PFSK-1 (cell line): ENCODE data around the gene NCLN.

Experiments
- FOXP2 ChIP-seq: optimal IDR thresholded peaks from 2 replicates; pipeline ENCODE3; 2011; ENCODE audit warnings: borderline replicate concordance, control low read depth, inconsistent platforms; ENCODE audit not compliant: insufficient read depth; ENCODE audit errors: extremely low read length, extremely low read depth
- POLR2AphosphoS5 ChIP-seq: IDR thresholded peaks from 2 replicates; pipeline ENCODE4 v1.6.1; 2012; ENCODE audit warnings: low read depth, mild to moderate bottlenecking, control low read depth, low read length, moderate library complexity
- REST ChIP-seq, 2 experiments: IDR thresholded peaks; 2 replicates each; pipeline versions ENCODE4 v1.6.1 to v1.8.0; 2011 to 2012; ENCODE audit warnings: low read depth in 2 of 2, low read length in 2 of 2, control low read depth in 1 of 2, inconsistent platforms in 1 of 2, mild to moderate bottlenecking in 1 of 2, moderate library complexity in 1 of 2; ENCODE audit not compliant: insufficient read depth in 1 of 2
- SIN3A ChIP-seq: IDR thresholded peaks from 2 replicates; pipeline ENCODE4 v1.6.1; 2012; ENCODE audit warnings: mild to moderate bottlenecking, low read length, moderate library complexity, borderline replicate concordance; ENCODE audit not compliant: insufficient read depth
- TAF1 ChIP-seq: IDR thresholded peaks from 2 replicates; pipeline ENCODE4 v1.6.1; 2012; ENCODE audit warnings: low read length, control low read depth, borderline replicate concordance; ENCODE audit not compliant: insufficient read depth

Gene NCLN

DNA sequence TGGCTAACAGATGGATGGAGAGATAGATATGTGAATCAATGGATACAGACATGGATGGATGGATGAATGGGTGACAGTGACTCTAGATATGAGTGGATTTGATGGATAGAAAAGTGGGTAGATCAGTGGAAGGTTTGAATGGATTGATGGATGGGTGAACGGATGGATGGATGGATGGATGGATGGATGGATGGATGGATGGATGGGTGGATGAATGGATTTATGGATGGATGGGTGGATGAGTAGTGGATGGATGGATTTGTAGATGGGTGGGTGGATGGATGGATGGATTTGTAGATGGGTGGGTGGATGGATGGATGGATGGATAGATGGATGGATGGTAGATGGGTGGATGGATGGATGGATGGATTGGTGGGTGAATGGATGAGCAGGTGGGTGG, 45.6 kb downstream of the NCLN start:
- TF ChIP-seq SIN3A: no peak
- TF ChIP-seq POLR2AphosphoS5: no peak
- TF ChIP-seq REST (IDR thresholded peaks at IDR 0.05; ENCODE audit: insufficient read depth in 1 of 2, low read depth in 2 of 2, low read length in 2 of 2): no peak
- TF ChIP-seq TAF1: no peak

- no peak for TF ChIP-seq TAF1
- no peak for TF ChIP-seq POLR2AphosphoS5
- no peak for TF ChIP-seq SIN3A
- TF ChIP-seq FOXP2: no peak
- TF ChIP-seq REST (IDR thresholded peaks at IDR 0.05; ENCODE audit: insufficient read depth in 1 of 2, low read depth in 2 of 2, low read length in 2 of 2): no peak
These were observed 47.4 kb downstream of the NCLN start for GRCh38 chr19:3233116-3233515.

- TF ChIP-seq TAF1 (no peak), POLR2AphosphoS5 (no peak), SIN3A (no peak), FOXP2 (no peak), REST (IDR thresholded peaks at IDR 0.05; ENCODE audit: insufficient read depth in 1 of 2, low read depth in 2 of 2, low read length in 2 of 2) (no peak)
These were observed 48.1 kb downstream of the NCLN start for GRCh38 chr19:3233831-3234230.

GRCh38 chr19:3234800-3235199, 49.1 kb downstream of the NCLN start:
- TF ChIP-seq REST (IDR thresholded peaks at IDR 0.05; ENCODE audit: insufficient read depth in 1 of 2, low read depth in 2 of 2, low read length in 2 of 2) (no peak), POLR2AphosphoS5 (no peak), SIN3A (no peak), TAF1 (no peak), FOXP2 (no peak)

DNA sequence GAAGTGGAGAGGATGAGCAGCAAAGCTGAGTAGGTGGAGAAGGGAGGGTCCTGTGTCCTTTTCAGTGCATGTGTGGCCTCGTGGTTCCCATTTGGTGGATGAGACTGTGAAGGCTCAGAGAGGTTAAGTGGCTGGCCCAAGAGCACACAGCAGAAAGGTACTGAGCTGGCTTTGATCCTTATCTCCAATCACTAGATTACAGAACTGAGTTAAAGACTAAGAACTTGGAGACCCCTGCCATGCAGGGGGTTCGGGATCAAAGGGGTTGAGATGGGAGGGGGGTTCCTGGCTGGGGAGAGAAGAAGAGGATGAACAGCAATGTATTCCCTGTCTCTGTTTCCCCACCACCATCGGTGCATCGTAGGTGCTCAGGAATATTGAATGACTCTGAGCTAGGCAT, 50.5 kb downstream of the NCLN start:
- TF ChIP-seq SIN3A (no peak), FOXP2 (no peak), REST (IDR thresholded peaks at IDR 0.05; ENCODE audit: insufficient read depth in 1 of 2, low read depth in 2 of 2, low read length in 2 of 2) (no peak), POLR2AphosphoS5 (no peak), TAF1 (no peak)
